G401.6 (cell line): ENCODE measurements around the gene USP36.
"Not testable (repeated sequence)": the region's sequence is repeated elsewhere in the genome, so short reads cannot be mapped to it uniquely, and the experiment has no call there.

Experiments used
- FAIRE-seq: peaks from 2 replicates; lab custom pipeline; 2012; peaks lifted over from hg19 to GRCh38; lab: Jason Lieb, UNC

Gene USP36

DNA sequence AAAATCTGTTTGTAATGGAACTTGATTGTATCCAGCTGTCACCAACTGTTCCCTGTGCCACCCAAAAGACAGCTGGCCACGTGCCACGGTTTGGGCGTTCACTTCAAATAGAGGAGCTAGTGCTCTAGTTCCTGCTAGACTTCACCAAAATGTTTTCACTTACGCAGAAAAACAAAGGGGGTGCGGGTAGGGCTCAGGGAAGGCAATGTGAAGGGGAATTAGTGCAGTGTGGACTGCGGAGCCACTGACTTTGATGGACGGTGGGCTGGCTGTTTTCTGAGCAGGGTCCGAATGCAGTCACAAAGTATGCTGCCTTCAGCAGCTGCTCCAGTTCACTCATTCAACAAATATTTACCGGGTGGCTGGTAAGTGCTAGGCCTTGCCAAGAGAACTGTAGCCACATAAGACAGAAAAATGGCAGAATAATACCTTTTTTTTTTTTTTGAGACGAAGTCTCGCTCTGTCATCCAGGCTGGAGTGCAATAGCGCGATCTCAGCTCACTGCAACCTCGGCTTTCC lies 50.9 kb downstream of the USP36 start:
- no peak for FAIRE-seq

DNA sequence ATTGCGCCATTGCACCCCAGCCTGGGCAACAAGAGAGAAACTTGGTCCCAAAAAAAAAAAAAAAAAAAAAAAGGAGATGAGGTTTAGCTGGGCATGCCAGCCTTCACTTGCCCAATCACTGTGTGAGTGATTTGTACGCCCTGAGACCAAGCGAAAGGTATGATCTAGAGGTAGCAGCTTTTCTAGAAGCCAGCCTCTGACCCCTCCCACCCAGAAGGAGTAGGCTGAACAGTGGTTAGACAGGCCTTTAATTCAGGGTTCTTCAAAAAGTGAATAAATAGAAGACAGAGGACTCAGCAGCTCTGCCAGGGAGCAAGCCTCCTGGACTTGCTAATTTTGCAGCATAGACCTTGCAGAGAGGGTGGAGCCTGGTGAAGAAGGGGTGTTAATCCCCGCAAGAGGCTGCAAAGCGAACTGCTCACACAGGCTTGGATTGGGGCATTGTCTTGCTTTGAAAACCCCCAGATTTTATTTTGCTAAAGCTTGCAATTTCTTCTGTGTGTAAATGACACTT lies 51.4 kb downstream of the USP36 start:
- FAIRE-seq: no peak

DNA sequence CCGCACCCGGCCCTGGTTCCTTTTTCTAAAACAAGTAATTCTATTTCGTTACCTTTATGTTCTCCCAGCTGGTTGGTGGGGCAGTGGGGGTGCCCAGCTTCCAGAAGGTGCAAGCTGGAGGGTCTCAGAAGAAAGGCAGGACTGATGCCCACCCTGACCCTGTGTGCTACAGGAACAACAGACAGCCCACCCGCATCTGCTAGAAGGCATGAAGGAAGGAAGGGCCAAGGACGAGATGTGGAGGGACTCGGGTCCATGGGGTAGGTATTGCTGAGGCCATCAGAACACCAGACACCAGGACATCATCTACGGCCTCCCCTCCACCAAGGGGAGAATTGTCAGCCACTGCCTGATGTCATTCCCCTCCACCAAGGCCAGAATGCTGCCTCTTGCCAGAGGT lies 52.2 kb downstream of the USP36 start:
- no peak for FAIRE-seq

DNA sequence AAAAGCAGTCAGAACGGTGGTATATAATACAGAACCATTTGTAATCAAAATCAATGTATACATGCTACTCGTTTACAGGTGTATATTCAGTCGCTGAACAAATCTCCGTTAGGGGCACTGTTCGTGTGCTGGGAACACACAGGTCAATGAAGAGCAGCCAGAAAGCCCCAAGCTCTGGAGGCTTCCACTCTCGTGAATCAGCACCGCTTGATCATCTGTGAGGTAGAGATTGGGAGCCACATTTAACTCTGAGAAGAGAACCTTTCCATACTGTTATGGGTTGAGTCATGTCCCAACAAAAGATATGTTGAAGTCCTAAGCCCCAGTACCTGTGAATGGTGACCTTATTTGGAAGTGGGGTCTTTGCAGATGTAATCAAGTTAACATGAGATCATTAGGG lies 53.2 kb downstream of the USP36 start:
- no peak for FAIRE-seq

DNA sequence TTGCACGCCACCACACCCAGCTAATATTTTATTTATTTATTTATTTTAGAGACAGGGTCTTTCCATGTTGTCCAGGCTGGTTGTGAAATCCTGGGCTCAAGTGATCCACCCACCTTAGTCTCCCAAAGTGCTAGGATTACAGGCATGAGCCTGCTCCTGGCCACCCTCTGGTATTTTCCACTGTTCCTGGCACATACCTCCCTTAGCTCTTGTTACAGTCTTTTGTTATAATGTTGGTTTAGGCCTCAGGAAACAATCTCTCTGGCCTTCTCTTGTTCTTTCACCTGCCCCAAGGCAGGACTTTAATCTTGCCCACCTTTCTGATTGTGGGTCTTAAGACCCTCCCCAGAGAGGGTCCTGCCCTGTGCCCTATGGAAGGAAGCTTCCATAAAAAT lies 55.0 kb downstream of the USP36 start:
- no peak for FAIRE-seq

DNA sequence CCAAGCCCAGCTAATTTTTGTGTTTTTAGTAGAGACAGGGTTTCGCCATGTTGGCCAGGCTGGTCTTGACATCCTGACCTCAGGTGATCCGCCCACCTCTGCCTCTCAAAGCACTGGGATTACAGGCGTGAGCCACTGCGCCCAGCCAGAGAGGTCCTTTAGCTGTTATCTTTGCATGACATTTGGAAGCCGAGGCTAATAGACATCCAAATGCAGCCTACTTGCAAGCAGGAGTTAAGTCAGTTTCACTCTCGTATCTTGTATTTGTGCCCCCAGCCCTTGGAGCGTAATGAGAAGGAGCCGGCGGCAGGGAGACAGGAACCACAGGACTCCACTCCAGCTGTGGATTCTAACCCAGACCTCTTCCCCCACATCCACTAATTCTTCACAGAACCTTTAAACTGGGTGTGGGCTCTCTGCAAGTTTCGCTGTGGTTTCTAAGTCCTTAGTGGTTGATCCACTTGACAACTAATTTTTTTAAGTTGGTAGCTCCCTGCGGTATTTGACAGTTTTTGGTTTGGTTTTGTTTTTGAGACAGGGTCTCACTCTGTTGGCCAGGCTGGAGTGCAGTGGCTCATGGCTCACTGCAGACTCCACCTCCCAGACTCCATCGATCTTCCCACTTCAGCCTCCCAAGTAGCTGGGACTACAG lies 55.5 kb downstream of the USP36 start:
- no peak for FAIRE-seq

DNA sequence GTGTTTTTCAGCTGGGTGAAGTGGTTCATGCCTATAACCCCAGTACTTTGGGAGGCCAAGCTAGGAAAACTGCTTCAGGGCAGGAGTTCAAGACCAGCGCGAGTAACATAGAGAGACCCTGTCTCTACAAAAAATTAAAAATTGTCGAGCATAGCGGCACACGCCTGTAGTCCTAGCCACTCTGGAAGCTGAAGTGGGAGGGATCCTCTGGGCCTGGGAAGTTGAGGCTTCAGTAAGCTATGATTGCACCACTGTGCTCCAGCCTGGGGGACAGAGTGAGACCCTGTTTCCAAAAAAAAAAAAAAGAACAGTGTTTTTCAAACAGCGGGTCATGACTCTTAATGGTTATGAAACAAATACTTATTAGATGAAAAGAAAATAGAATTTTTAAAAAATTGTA lies 56.3 kb downstream of the USP36 start:
- no peak for FAIRE-seq

DNA sequence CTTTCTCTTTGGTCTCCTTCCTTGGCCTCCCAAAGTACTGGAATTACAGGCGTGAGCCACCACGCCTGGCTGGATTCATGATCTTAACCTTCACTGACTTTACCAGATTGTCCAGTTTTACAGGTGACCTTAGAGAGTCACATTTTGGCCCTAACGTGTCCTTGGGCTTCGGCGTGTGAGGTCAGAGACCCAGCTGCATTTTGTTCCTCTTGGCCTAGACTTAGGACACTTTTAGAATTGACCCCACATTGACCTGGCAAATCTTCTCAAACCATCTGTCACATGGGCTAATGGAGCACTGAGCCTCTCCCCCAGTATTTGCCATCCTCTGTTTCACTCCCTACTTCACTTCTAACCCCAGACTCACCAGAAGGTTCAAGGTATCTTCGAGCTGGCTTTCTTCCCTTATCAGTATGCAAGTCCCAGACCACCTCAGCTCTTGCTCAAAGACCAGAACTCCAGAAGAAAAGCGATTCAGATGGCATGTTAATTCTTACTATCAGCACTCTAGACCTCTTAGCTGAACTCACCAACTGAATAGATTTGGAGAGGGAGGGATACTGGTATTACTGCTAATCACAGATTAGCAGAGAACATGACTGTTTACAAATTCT lies 56.8 kb downstream of the USP36 start:
- no peak for FAIRE-seq

DNA sequence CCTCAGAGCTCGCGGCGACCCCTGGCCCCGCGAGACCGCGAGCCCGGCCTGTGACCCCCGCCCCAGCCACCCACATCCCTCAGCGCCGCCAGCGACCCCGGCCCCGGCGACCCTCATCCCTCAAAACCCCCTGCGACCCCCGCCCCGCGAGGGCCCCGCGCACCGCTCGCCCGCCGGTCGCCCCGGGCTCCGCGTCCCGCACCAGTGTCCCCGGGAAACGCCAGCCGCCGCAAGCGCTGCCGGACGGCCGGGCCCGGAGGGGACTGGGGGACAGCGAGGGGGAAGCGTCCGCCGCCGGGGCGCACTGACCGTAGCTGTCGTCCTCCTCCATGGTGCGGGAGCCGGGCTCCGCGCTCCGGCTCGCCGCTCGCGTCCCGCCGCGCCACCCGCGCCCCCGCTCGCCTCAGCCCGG lies 58.7 kb downstream of the USP36 start, which contains the start of gene CYTH1:
CYTH1 (minus strand) TSS at position 381 of the 412 bp plus-strand sequence; CDS start at position 331, 50 bp downstream.
- no peak for FAIRE-seq

DNA sequence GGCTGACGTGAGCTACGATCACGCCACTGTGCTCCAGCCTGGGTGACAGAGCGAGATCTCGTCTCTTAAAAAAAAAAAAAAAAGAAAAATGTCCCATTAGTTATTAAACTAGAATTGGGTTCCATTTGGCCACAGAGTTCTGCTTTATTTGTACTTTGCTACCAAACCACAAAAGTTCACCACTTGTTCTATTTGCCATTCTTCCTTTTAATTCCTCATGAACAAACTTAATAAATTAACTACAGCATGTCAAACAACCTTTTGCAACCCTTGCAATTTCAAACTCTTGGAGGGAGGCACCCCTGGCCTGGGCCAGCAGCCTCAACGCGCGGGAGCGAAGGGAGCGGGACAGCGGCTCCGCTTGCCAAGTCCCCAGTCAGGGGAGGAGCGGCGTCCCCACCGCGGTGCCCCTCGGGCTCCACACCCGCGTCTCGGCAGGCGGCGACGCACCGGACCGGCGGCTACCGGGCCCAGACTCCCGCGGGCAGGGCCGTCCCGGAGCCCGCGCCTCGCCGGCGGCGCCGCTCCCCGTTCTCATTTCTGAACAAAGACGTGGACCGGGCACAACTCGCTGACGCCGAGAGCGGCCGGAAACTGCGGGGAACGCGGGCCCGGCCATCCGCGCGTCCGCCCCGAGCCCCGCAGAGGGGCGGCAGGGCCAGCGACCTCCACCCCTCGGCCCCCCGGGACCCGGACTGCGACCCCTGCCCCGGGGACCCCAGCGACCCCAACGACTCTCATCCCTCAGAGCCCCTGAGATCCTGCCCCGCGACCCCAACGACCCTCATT lies 59.3 kb downstream of the USP36 start:
- no peak for FAIRE-seq

DNA sequence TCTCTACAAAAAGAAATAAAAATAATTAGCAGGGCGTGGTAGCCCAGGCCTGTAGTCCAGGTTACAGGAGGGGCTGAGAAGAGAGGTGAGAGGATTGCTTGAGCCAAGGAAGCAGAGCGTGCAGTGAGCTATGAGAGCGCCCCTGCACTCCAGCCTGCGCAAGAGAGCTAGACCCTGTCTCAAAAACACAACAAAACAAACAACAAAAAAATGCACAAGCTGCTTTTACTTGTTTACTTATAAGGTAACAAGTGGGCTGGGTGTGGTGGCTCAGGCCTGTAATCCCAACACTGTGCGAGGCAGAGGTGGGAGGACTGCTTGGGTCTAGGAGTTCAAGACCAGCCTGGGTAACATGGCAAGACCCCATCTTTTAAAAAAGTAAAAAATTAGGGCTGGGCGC lies 60.3 kb downstream of the USP36 start:
- no peak for FAIRE-seq

DNA sequence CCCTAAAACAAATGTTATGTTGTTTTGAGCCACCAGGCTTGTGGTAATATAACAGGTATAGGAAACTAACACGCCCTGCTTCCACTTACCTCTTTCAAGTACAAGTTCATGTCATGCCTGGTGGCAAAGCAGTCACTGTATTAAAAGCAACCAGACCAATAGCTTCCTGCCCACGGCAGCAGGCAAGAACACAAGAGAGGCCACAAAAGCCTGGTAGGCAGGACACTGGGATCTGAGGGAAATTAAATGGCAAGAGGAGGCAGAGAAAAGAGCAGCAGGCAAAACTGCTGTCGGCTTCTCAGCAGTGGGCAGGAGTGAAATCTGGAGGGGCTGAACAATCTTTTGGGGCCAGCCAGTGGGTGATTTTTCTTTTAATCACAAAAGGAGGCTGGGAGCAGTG lies 60.8 kb downstream of the USP36 start:
- no peak for FAIRE-seq

DNA sequence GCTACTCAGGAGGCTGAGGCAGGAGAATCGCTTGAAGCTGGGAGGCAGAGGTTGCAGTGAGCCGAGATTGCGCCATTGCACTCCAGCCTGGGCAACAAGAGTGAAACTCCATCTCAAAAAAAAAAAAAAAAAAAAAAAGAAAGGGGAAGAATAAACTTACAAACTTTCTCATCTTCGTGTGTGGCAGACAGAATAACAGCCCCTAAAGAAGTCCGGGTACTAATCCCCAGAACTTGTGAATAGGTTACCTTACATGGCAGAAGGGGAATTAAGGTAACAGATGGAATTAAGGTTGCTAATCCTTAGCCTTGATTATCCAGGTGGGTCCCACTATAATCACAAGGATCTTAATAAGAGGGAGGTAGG lies 61.3 kb downstream of the USP36 start:
- not testable (repeated sequence) for FAIRE-seq

DNA sequence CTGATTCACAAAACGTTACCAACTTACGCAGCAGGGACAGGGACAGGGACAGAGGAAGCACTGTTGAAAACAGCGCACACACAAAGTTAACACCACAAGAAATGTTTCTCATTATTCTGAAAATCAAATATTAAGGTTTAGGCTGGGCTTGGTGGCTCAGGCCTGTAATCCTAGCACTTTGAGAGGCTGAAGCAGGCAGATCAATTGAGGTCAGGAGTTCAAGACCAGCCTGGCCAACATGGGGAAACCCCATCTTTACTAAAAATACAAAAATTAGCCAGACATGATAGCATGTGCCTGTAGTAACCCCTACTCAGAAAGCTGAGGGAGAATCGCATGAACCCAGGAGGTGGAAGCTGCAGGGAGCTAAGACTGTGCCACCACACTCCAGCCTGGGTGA lies 62.7 kb downstream of the USP36 start:
- FAIRE-seq: no peak

DNA sequence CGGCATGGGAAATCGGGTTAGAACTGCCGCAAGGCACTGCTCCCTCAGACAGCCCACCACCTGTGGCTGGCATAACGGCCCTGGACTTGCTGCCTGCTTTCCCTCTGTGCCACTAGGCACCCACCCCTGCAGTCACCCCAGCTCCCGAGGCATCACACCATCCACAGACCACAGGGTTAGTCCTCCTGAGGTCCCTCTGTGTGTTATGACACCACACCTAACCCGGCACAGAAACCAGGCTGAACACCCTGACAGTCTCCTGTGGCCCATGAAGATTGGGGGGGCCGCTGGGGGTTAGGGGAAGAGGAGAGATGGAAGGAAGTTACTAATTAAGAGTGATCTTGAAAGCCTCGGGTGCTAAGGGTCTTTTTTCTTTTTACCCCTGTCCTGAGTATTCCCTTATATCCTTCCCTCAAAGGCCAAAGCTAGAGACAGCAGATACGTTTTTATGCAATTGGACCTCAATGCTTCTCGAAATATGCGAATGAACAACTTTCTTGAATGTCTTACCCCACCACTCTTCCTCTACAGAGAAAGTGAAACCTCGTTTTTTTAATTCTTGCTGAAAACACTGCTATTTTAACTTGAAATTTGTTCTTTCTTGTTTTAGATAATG lies 65.5 kb downstream of the USP36 start:
- no peak for FAIRE-seq

DNA sequence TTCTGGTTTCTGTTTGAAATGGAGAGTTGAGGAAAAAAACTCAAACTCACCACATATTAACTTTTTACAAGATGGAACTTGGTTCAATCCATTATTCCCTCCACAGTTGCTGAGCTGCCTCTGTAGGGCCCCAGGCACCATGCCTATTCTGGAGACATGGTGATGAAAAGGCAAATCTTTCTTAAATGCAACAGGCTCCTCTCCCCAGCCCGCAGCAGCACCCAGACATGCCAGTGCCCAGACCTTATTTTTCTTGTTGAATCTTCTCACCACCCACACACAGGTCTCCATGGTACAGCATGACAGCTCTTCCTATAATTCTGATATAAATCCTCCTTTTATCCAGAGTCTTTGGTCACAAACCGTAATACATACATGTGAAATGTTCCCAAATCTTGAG lies 66.2 kb downstream of the USP36 start:
- no peak for FAIRE-seq

DNA sequence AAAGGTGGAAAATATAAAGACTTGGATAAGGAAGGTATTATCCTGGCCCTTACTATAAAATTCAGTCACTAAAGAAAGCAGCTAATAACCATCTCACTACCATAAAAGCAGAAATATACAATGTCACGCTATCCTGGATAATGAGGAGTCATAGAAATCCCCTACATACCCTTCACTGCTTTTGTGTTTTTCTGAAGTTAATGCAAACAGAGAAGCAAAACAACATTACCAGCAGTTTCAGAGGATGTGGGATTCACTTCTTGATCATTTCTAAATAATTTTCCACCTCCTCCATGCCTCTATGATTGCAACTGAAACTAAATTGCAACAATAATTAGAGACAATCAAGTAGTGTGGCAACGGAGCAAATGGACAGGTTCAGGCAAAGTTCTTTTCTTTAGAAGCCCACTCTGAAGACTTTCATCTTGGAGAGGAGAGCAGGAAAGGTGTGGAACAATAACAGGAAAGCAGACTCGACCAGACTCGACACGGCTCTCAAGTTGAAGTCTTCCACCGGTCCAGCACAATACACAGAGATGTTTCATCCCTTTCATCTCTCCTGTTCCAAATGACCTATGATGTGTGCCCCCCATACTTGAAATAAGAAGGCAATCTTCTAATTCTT lies 68.7 kb downstream of the USP36 start:
- FAIRE-seq: no peak

DNA sequence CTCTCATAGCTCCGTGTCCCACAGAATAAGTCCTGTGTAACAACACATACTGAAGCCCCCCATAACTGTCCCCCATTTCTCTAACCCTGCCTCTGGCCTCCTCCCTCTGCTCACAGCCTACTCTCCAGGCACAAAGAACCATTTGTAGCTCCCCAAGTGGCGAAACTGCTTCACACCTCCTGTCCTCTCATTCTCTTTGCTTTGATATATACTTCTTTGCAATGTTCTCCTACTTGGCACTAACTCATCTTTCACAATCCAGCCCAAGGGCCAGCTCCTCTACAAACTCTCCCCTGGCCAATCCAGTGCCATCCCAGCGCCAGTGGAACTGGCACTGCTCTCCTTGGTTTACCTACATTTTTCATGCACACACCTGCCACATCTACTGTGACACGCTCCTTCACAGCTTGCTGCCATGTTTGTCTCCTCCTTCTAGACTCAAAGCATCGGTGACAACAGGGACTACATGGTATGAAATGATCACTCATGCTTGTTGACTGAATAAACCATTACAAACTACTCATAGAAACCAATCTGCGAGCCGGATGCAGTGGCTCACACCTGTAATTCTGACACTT lies 71.3 kb downstream of the USP36 start:
- no peak for FAIRE-seq

DNA sequence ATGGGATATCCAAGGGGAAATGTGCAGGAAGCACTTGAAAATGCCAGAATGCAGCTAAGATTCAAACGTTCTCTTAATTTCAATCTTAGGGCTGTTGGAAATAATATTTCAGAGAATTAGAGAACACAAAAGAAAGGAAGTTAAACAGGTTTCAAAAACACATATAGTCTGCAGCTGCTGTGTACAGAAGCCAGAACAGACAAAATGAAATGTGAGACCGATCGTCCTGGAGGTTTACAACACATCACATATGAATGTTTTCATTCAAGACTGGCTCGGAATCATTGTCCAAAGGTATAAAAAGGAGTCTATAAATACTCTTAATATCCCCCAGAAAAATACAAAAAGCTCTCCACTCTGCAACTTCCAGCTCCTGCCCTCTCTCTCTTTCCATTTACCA lies 72.8 kb downstream of the USP36 start:
- no peak for FAIRE-seq

DNA sequence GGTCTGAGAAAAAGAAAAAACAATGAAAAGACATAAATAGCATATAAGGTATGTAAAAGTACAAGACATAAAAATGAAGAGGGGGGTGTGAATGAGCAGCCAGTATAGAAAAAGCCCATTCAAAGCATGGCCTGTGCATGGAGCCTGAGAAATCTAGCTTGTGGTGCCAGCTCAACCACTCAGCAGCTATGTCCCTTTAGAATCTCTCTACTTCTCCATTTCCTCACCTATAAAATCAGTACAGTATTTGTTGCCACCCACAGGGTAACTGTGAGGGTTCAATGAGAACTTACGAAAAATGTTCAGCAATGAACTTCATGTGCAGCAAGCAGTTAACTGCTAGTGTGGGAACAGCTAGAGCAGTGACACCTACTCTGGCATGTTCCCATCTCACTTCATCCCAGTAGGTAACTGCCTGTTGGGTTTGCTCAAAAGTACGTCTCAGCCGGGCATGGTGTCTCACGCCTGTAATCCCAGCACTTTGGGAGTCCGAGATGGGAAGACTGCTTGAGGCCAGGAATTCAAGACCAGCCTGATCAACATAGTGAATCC lies 73.8 kb downstream of the USP36 start:
- FAIRE-seq: no peak

DNA sequence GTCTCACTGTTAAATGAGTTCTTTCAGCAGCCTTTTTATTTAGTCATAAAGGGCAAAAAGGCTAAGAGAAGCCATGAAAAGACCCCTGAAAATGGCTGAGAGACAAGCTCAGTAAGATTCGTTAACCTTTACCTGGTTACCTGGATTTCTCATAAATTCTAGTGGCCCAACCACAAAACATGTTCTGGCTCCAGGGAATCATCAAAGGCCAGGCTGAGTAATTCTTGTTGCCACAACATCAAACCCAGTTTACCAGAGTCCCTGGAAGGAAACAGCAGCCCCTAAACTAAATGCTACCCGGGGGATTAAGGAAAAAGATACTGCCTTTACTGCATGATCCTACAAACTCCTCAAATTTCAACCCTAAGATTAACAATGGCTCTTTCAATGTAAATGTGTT lies 74.4 kb downstream of the USP36 start:
- no peak for FAIRE-seq

DNA sequence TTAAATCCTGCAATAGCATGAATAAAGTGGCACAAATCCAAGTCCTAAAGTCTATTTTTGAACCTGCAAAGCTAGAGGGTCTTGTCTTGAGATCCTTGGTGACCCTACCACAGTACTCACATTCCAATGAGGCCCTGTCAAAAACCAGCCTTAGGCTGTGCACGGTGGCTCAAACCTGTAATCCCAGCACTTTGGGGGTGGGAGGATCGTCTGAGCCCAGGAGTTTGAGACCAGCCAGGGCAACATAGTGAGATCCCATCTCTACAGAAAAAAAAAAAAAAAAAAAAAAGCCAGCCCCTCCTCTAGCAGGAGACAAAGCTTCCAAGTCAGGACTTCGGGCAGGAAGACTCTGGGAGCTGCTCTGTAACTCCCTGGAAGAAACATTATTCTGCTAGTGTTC lies 74.8 kb downstream of the USP36 start:
- no peak for FAIRE-seq
